ENCODE data around the gene GAB1.

Gene GAB1

GRCh38 chr4:143374771-143375170 is 38.1 kb downstream of the GAB1 start:
- H3K9me3 ChIP-seq (ENCODE audit: severe bottlenecking), result no peaks in the 10 kb centered on the region
- H3K27ac ChIP-seq (ENCODE audit: poor library complexity, severe bottlenecking), result no peak overlapping the region
- no peaks in the 10 kb centered on the region for H3K4me1 ChIP-seq (ENCODE audit: insufficient read depth, poor library complexity, severe bottlenecking)

DNA sequence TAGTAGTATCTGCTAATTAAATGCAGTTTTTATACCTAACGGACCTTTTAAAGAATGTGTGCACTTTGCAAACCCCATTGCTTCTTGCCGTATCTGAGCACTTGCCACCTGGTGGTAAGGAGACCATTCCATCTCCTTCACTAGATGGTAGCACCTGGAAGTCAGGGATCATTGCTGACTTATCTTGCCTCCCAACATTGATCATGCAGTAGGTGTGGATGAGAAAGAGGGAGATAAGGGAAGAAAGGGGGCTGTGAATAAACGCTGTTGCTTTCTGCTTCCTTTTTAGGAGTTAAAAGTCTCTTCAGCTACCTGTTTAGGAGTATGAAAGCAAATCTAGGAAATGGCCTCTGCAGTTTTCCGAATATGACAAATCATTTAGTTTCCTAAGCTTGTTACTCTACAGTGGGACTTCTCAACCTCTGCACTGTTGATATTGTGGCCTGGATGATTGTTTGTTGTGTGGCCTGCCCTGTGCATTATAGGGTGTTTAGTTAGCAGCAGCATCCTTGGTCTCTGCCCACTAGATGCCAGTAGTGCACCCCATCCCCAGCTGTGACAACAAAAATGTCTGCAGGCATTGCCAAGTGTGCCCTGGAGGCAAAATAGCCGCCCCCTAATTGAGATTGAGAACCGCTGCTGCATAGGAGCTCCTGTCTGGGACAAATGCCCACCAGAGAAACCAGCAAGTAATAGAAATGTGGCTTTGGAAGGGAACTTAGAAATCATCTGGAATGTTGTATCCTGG is 38.8 kb downstream of the GAB1 start:
- ATAC-seq (ENCODE audit: low read depth), result peak; percentile 73
- no peak overlapping the region for H3K4me3 ChIP-seq (ENCODE audit: severe bottlenecking)
- no peaks in the 10 kb centered on the region for H3K4me1 ChIP-seq (ENCODE audit: insufficient read depth, poor library complexity, severe bottlenecking)
- no peaks in the 10 kb centered on the region for H3K9me3 ChIP-seq (ENCODE audit: severe bottlenecking)
- H3K27ac ChIP-seq (ENCODE audit: poor library complexity, severe bottlenecking), result no peak overlapping the region
- TF ChIP-seq CTCF (IDR thresholded peaks at IDR 0.05; ENCODE audit: poor library complexity, severe bottlenecking), result peak; percentile 56
- no peaks in the 10 kb centered on the region for H3K27me3 ChIP-seq (ENCODE audit: insufficient read depth, poor library complexity, severe bottlenecking)
- no peaks in the 10 kb centered on the region for H3K36me3 ChIP-seq (ENCODE audit: low read depth)
- DNase-seq (ENCODE audit: low spot score), result no peak

More at GRCh38 chr4:143374771-143375170, 38.1 kb downstream of the GAB1 start:
- DNase-seq (ENCODE audit: low spot score), result no peak
- TF ChIP-seq CTCF (IDR thresholded peaks at IDR 0.05; ENCODE audit: poor library complexity, severe bottlenecking), result no peak
- H3K4me3 ChIP-seq (ENCODE audit: severe bottlenecking), result no peak overlapping the region
- no peaks in the 10 kb centered on the region for H3K27me3 ChIP-seq (ENCODE audit: insufficient read depth, poor library complexity, severe bottlenecking)
- ATAC-seq (ENCODE audit: low read depth), result no peak
- no peaks in the 10 kb centered on the region for H3K36me3 ChIP-seq (ENCODE audit: low read depth)

- no peaks in the 10 kb centered on the region for H3K36me3 ChIP-seq (ENCODE audit: low read depth)
- no peak for TF ChIP-seq CTCF (IDR thresholded peaks at IDR 0.05; ENCODE audit: poor library complexity, severe bottlenecking)
- no peaks in the 10 kb centered on the region for H3K27me3 ChIP-seq (ENCODE audit: insufficient read depth, poor library complexity, severe bottlenecking)
- no peak overlapping the region for H3K4me3 ChIP-seq (ENCODE audit: severe bottlenecking)
- peaks cover 15% of the 10 kb centered on the region for H3K4me1 ChIP-seq (ENCODE audit: insufficient read depth, poor library complexity, severe bottlenecking)
- H3K27ac ChIP-seq (ENCODE audit: poor library complexity, severe bottlenecking), result no peak overlapping the region
- H3K9me3 ChIP-seq (ENCODE audit: severe bottlenecking), result no peaks in the 10 kb centered on the region
- ATAC-seq (ENCODE audit: low read depth), result no peak
- no peak for DNase-seq (ENCODE audit: low spot score)
These were observed 41.0 kb downstream of the GAB1 start for GRCh38 chr4:143377611-143378099.

- Histone ChIP-seq H3K9me3 (ENCODE audit: severe bottlenecking) (no peaks in the 10 kb centered on the region), H3K36me3 (ENCODE audit: low read depth) (no peaks in the 10 kb centered on the region), H3K4me1 (ENCODE audit: insufficient read depth, poor library complexity, severe bottlenecking) (peaks cover 20% of the 10 kb centered on the region), H3K27ac (ENCODE audit: poor library complexity, severe bottlenecking) (no peak overlapping the region), H3K4me3 (ENCODE audit: severe bottlenecking) (no peak overlapping the region), H3K27me3 (ENCODE audit: insufficient read depth, poor library complexity, severe bottlenecking) (no peaks in the 10 kb centered on the region)
- DNase-seq (ENCODE audit: low spot score), result no peak
- ATAC-seq (ENCODE audit: low read depth), result no peak
- no peak for TF ChIP-seq CTCF (IDR thresholded peaks at IDR 0.05; ENCODE audit: poor library complexity, severe bottlenecking)
These were observed 44.0 kb downstream of the GAB1 start for GRCh38 chr4:143380629-143381028.

Measured in RWPE2 (cell line).